Common myeloid progenitor, CD34-positive (primary cell): ENCODE measurements around the gene SMARCC2.
"Not testable (repeated sequence)": the region's sequence is repeated elsewhere in the genome, so short reads cannot be mapped to it uniquely, and the experiment has no call there.

Source experiments
- CTCF ChIA-PET: fragments of 350-600 bp; sonication (Branson Sonifier 250); formaldehyde crosslinking; loops from one replicate; lab custom pipeline; 2021; ENCODE audit warnings: antibody characterized with exemption; lab: Charles Lee
- POLR2A ChIA-PET: fragments of 350-600 bp; sonication (Branson Sonifier 250); formaldehyde crosslinking; loops from one replicate; lab custom pipeline; 2021; ENCODE audit warnings: antibody characterized with exemption; lab: Charles Lee
- DNase-seq, 3 donors: peaks; one replicate each; pipeline versions ENCODE4 v3.0.0 to v3.0.0-alpha.2; 2013
- H3K27ac ChIP-seq, 2 experiments: 1 replicate in 1 of 2; 2 replicates in 1 of 2; pipeline ENCODE4 v1.7.0; 2013; ENCODE audit warnings: inconsistent platforms in 2 of 2, low read length in 2 of 2, mild to moderate bottlenecking in 2 of 2, low read depth in 1 of 2, moderate library complexity in 1 of 2; ENCODE audit not compliant: severe bottlenecking in 2 of 2, insufficient read depth in 1 of 2, poor library complexity in 1 of 2
- H3K27me3 ChIP-seq, 5 experiments: replicated peaks in 2 of 5; 1 replicate in 3 of 5; 2 replicates in 2 of 5; pipeline versions ENCODE4 v1.6.1 to v1.7.0; 2013; ENCODE audit warnings: low read length in 4 of 5, mild to moderate bottlenecking in 2 of 5, moderate library complexity in 2 of 5, inconsistent platforms in 1 of 5; ENCODE audit not compliant: insufficient read depth in 5 of 5, control insufficient read depth in 4 of 5
- H3K36me3 ChIP-seq, 4 experiments: 1 replicate in 2 of 4; 2 replicates in 2 of 4; pipeline versions ENCODE4 v1.6.1 to v1.7.0; 2013; ENCODE audit warnings: low read length in 3 of 4, control low read depth in 1 of 4, mild to moderate bottlenecking in 1 of 4; ENCODE audit not compliant: control insufficient read depth in 4 of 4, insufficient read depth in 4 of 4
- H3K4me1 ChIP-seq, 4 experiments: 1 replicate in 3 of 4; 2 replicates in 1 of 4; pipeline versions ENCODE4 v1.6.1 to v1.7.1; 2013; ENCODE audit warnings: low read length in 3 of 4, mild to moderate bottlenecking in 3 of 4, control low read depth in 1 of 4, inconsistent platforms in 1 of 4, moderate library complexity in 1 of 4; ENCODE audit not compliant: control insufficient read depth in 4 of 4, insufficient read depth in 4 of 4; ENCODE audit errors: control extremely low read depth in 1 of 4
- H3K4me3 ChIP-seq, 7 experiments: 1 replicate in 4 of 7; 2 replicates in 3 of 7; pipeline versions ENCODE4 v1.5.1 to v1.7.0; 2013; ENCODE audit warnings: mild to moderate bottlenecking in 7 of 7, low read length in 6 of 7, moderate library complexity in 6 of 7, inconsistent platforms in 2 of 7, low read depth in 2 of 7, control low read depth in 1 of 7; ENCODE audit not compliant: insufficient read depth in 4 of 7, control insufficient read depth in 1 of 7; ENCODE audit errors: extremely low read depth in 1 of 7
- H3K9me3 ChIP-seq, 5 experiments: 1 replicate in 4 of 5; 2 replicates in 1 of 5; pipeline versions ENCODE4 v1.6.1 to v1.7.1; 2013; ENCODE audit warnings: low read length in 4 of 5, mild to moderate bottlenecking in 2 of 5, inconsistent platforms in 1 of 5, low read depth in 1 of 5, moderate library complexity in 1 of 5; ENCODE audit not compliant: control insufficient read depth in 4 of 5, insufficient read depth in 2 of 5; ENCODE audit errors: control extremely low read depth in 1 of 5
- WGBS: methylation state at CpG from one replicate; pipeline ENCODE4 v1.1.5; 2013; ENCODE audit not compliant: insufficient coverage; 5-methylcytosine and 5-hydroxymethylcytosine counted together

SMARCC2 gene

GRCh38 chr12:56158926-56159461, 30.3 kb downstream of the SMARCC2 start:
- ChIA-PET POLR2A (interaction anchor here (0.5 to 2.6 kb wide), 5 partner anchors 11 to 52 kb away, joined by 3 to 24 read pairs (median 4); partner anchors contain the start of genes ESYT1 and ZC3H10), CTCF (interaction anchor here (0.8 to 5.6 kb wide), 12 partner anchors 11 to 41 kb away, joined by 3 to 36 read pairs (median 4); partner anchors contain the start of genes ESYT1, SMARCC2 and ZC3H10)
- Histone ChIP-seq H3K36me3 (peaks cover 0 to 58% (median 46%) of the 10 kb centered on the region in 4 experiments), H3K27me3 (no peaks in the 10 kb centered on the region), H3K4me3 (peak overlapping the region; percentile 71 to 99 (median 97)), H3K9me3 (no peaks in the 10 kb centered on the region), H3K4me1 (peaks cover 10 to 35% (median 32%) of the 10 kb centered on the region in 4 experiments), H3K27ac (peak overlapping the region; percentile 94 to 98)
- DNase-seq = peak in 2 of 3 donors; percentile 32 to 46
- 0% methylated on average over 4 of the region's 6 CpGs for WGBS

DNA sequence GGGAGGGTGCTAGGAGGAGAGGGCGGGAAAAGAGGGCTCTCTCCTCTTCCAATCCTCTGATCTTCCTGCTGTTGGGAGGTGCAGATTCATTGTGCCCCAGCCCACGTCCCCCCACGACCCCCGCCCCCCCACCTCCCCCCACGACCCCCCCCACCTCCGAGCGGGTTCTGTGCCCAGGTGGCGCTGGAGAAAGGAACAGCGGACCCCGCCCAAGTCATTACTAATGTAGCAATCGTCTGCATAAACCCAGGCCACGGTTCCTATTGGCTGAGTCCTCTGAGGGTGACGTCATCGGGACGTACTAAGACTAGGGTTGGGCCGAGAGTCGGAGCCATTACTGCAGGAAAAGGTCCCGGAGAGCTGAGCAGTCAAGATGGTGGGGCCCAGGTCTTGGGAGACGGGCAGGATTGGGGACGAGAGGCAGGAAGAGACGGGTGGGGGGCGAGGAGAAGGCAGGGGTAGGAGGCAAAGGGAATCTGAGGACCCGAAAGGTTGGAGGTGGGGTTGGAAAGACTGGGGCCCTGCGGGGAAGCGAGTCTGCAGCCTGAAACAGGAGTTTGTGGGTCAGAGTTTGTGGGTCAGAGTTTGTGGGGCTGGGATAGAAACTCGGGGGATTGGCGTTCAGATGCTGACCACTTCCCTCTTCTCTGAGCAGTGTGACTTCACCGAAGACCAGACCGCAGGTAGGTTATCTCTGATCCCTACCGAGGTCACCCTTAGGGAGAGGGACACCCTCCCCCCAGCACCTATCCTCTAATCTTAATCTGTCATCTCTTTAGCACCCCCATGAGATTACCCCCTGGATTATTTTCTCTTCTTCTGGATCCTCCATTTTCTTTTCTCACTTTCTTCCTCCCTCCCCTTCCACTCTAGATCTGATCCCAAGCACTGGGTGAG, 31.0 kb downstream of the SMARCC2 start, which contains the start of gene MYL6:
MYL6 (plus strand) TSS at position 331 of the 897 bp plus-strand sequence; CDS start at position 374, 43 bp downstream.
- Histone ChIP-seq H3K27me3 (no peaks in the 10 kb centered on the region), H3K36me3 (peaks cover 0 to 51% (median 40%) of the 10 kb centered on the region in 4 experiments), H3K27ac (peak within 1 kb of the TSS; percentile 94 to 98), H3K4me3 (peak within 1 kb of the TSS; percentile 71 to 99 (median 97)), H3K4me1 (peaks cover 10 to 42% (median 37%) of the 10 kb centered on the region in 4 experiments), H3K9me3 (no peaks in the 10 kb centered on the region)
- CTCF ChIA-PET = interaction anchor here (0.6 to 5.6 kb wide), 11 partner anchors 10 to 421 kb away, joined by 3 to 36 read pairs (median 4); partner anchors contain the start of genes ESYT1, SMARCC2 and ZC3H10
- POLR2A ChIA-PET = interaction anchor here (0.5 to 2.6 kb wide), 4 partner anchors 11 to 158 kb away, joined by 4 to 24 read pairs (median 6); partner anchors contain the start of genes ESYT1 and ZC3H10
- 0% methylated on average over 21 of the region's 30 CpGs for WGBS
- DNase-seq = peak; percentile 97 to 98 (median 98)

GRCh38 chr12:56157201-56158028, 31.9 kb downstream of the SMARCC2 start:
- DNase-seq = peak; percentile 83 to 88 (median 87)
- no peaks in the 10 kb centered on the region for H3K9me3 ChIP-seq
- ChIA-PET CTCF (interaction anchor here (0.6 to 2.4 kb wide), 6 partner anchors 13 to 301 kb away, joined by 3 to 13 read pairs (median 6); partner anchors contain the start of genes ESYT1 and SMARCC2), POLR2A (interaction anchor here (0.5 to 2.6 kb wide), 4 partner anchors 11 to 113 kb away, joined by 3 to 24 read pairs (median 4); partner anchors contain the start of gene ESYT1)
- no peaks in the 10 kb centered on the region for H3K27me3 ChIP-seq
- peak overlapping the region; percentile 44 to 99 (median 75) for H3K4me3 ChIP-seq
- peaks cover 0 to 42% (median 34%) of the 10 kb centered on the region in 4 experiments for H3K36me3 ChIP-seq
- 1% methylated on average over 30 of the region's 45 CpGs for WGBS
- H3K4me1 ChIP-seq = peaks cover 12 to 50% (median 44%) of the 10 kb centered on the region in 4 experiments
- H3K27ac ChIP-seq = peak overlapping the region; percentile 25 to 83

DNA sequence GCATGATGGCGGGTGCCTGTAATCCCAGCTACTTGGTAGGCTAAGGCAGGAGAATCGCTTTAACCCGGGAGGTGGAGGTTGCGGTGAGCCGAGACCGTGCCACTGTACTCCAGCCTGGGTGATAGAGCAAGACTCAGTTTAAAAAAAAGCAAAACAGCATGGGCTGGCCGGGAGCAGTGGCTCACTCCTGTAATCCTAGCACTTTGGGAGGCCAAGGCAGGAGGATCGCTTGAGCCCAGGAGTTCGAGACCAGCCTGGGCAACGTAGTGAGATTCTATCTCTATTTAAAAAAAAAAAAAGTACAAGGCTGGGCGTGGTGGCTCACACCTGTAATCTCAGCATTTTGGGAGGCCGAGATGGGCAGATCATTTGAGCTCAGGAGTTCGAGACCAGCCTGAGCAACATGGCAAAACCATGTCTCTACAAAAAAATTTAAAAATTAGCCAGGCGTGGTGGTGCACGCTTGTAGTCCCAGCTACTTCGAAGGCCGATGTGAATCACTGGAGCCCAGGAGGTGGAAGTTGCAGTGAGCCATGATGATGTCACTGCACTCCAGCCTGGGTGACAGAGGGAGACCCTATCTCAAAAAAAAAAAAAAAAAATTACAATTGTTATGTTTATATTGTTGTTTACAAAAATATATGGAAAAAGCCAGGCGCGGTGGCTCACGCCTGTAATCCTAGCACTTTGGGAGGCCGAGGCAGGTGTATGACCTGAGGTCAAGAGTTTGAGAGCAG, 32.7 kb downstream of the SMARCC2 start:
- 98% methylated on average over 12 of the region's 21 CpGs for WGBS
- POLR2A ChIA-PET = interaction anchor here (0.6 to 0.8 kb wide), 2 partner anchors 41 to 112 kb away, joined by 3 to 4 read pairs; no protein-coding TSS in a partner anchor
- Histone ChIP-seq H3K36me3 (peaks cover 0 to 35% (median 27%) of the 10 kb centered on the region in 4 experiments), H3K4me3 (peak overlapping the region in 5 of 7 experiments; percentile 72 to 99 (median 94)), H3K4me1 (peaks cover 12 to 54% (median 48%) of the 10 kb centered on the region in 4 experiments), H3K27ac (peak overlapping the region; percentile 25 to 83)
- not testable (repeated sequence) for H3K9me3 ChIP-seq, DNase-seq, H3K27me3 ChIP-seq
- CTCF ChIA-PET = interaction anchor here (1.0 to 2.2 kb wide), 4 partner anchors 19 to 301 kb away, joined by 3 to 9 read pairs (median 6); partner anchors contain the start of genes ESYT1 and SMARCC2

DNA sequence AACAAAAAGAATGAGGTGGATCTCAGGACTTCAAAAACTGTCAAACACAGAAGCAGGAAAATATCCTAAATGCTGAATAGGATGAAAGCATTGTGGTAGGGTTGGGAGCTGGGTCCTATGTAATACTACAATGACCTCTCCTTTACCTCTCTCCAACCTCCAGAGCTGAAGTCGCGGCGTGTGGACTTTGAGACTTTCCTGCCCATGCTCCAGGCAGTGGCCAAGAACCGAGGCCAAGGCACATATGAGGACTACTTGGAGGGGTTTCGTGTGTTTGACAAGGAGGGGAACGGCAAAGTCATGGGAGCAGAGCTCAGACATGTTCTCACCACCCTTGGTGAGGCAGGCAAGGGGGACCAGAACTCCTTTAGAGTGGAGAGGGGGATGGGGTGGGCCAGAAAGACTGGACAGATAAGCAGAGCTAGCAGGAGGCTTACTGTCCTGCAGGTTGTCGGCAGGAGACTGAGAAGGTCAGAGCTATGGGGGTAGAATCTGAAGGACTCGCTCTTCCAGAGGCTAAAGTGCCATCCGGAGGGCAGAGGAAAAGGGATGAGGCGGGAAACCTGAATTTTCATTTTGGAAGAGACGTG, 33.9 kb downstream of the SMARCC2 start:
- DNase-seq = no peak
- H3K27ac ChIP-seq = no peak overlapping the region
- H3K4me1 ChIP-seq = peaks cover 12 to 62% (median 51%) of the 10 kb centered on the region in 4 experiments
- H3K9me3 ChIP-seq = no peaks in the 10 kb centered on the region
- peaks cover 0 to 22% (median 16%) of the 10 kb centered on the region in 4 experiments for H3K36me3 ChIP-seq
- CTCF ChIA-PET = interaction anchor here (1.0 to 3.1 kb wide), 12 partner anchors 8 to 36 kb away, joined by 3 to 15 read pairs (median 6); partner anchors contain the start of genes ESYT1, SMARCC2 and ZC3H10
- POLR2A ChIA-PET = interaction anchor here (0.7 kb wide), 1 partner anchor 67 kb away, joined by 3 read pairs; no protein-coding TSS in a partner anchor
- H3K4me3 ChIP-seq = no peak overlapping the region
- no peaks in the 10 kb centered on the region for H3K27me3 ChIP-seq
- WGBS = 96% methylated on average over 11 of the region's 11 CpGs
